Hepatocyte (in vitro differentiated cells): ENCODE measurements around the gene DLGAP5. TPM values are rescaled to one million over a fixed set of nuclear protein-coding genes. Genes with fewer than 3 reads are reported as not detected.

Experiments
- DNase-seq: peaks from one replicate; pipeline ENCODE4 v3.0.0-alpha.2; 2016; ENCODE audit warnings: low spot score
- H2AFZ ChIP-seq: fragments of 200-600 bp; sonication (generic); 2 replicates; pipeline ENCODE4 v1.6.0; 2016; ENCODE audit warnings: antibody characterized with exemption, mild to moderate bottlenecking
- H3K27ac ChIP-seq: fragments of 200-600 bp; sonication (generic); 2 replicates; pipeline ENCODE4 v1.5.1; 2016; ENCODE audit warnings: mild to moderate bottlenecking
- H3K27me3 ChIP-seq: fragments of 200-600 bp; sonication (generic); 2 replicates; pipeline ENCODE4 v1.6.1; 2016
- H3K36me3 ChIP-seq: fragments of 200-600 bp; sonication (generic); replicated peaks from 2 replicates; pipeline ENCODE4 v1.5.1; 2016; ENCODE audit warnings: low read depth; ENCODE audit not compliant: insufficient read depth
- H3K4me1 ChIP-seq: fragments of 200-600 bp; sonication (generic); 2 replicates; pipeline ENCODE4 v1.5.1; 2016; ENCODE audit warnings: mild to moderate bottlenecking, moderate library complexity; ENCODE audit not compliant: insufficient read depth
- H3K4me2 ChIP-seq: fragments of 200-600 bp; sonication (generic); 2 replicates; pipeline ENCODE4 v1.6.0; 2016
- H3K4me3 ChIP-seq: fragments of 200-600 bp; sonication (generic); 2 replicates; pipeline ENCODE4 v1.5.1; 2016; ENCODE audit warnings: mild to moderate bottlenecking
- H3K79me2 ChIP-seq: fragments of 200-600 bp; sonication (generic); 2 replicates; pipeline ENCODE4 v1.6.0; 2017; ENCODE audit warnings: mild to moderate bottlenecking
- H3K9me2 ChIP-seq: fragments of 200-600 bp; sonication (generic); replicated peaks from 2 replicates; pipeline ENCODE4 v1.6.0; 2017; ENCODE audit warnings: mild to moderate bottlenecking; ENCODE audit not compliant: insufficient read depth
- H3K9me3 ChIP-seq: fragments of 200-600 bp; sonication (generic); 2 replicates; pipeline ENCODE4 v1.5.1; 2016; ENCODE audit warnings: low read depth, mild to moderate bottlenecking
- H4K20me1 ChIP-seq: fragments of 200-600 bp; sonication (generic); 2 replicates; pipeline ENCODE4 v1.6.0; 2016; ENCODE audit warnings: mild to moderate bottlenecking; ENCODE audit not compliant: insufficient read depth, poor library complexity, severe bottlenecking
- CTCF ChIP-seq: fragments of 200-600 bp; sonication (generic); IDR thresholded peaks from 2 replicates; pipeline ENCODE4 v1.5.1; 2016; ENCODE audit warnings: antibody characterized with exemption, mild to moderate bottlenecking; ENCODE audit not compliant: poor library complexity
- EZH2 ChIP-seq: fragments of 200-600 bp; sonication (generic); IDR thresholded peaks from 2 replicates; pipeline ENCODE4 v1.6.1; 2016; ENCODE audit warnings: antibody characterized with exemption, mild to moderate bottlenecking, borderline replicate concordance
- EZH2phosphoT487 ChIP-seq: fragments of 200-600 bp; sonication (generic); IDR thresholded peaks from one replicate; pipeline ENCODE4 v1.6.1; 2018; ENCODE audit warnings: antibody characterized with exemption, mild to moderate bottlenecking, low read depth, moderate library complexity; ENCODE audit not compliant: unreplicated experiment, severe bottlenecking
- WGBS: methylation state at CpG from one replicate; pipeline ENCODE4 v1.1.6; 2016; ENCODE audit warnings: low lambda C conversion rate; ENCODE audit errors: missing lambda C conversion rate; 5-methylcytosine and 5-hydroxymethylcytosine counted together
- polyA plus RNA-seq: library from polyadenylated mRNA; unstranded; fragments of >200 nt; fragmentation: Nextera tagmentation; extraction: Ambion mirVana; gene quantifications from 2 replicates; pipeline ENCODE4 v1.2.1, GENCODE V29; 2016
- total RNA-seq: library from RNA; depleted of rRNA; stranded (reverse); fragments of >200 nt; gene quantifications from 2 replicates; pipeline ENCODE4 v1.2.3, GENCODE V29; 2014

DLGAP5 gene
- total and polyA plus RNA-seq, 2 experiments from 2014 or later, result 7.7 to 10.8 TPM

- Histone ChIP-seq H3K9me3 (no peaks in the 10 kb centered on the region), H3K4me2 (no peak overlapping the region), H3K4me3 (no peak overlapping the region), H3K27ac (peak overlapping the region; percentile 91), H4K20me1 (no peaks in the 10 kb centered on the region), H3K27me3 (no peaks in the 10 kb centered on the region), H3K9me2 (no peaks in the 10 kb centered on the region), H3K4me1 (peaks cover 61% of the 10 kb centered on the region), H2AFZ (no peak overlapping the region), H3K79me2 (peaks cover 6% of the 10 kb centered on the region), H3K36me3 (no peaks in the 10 kb centered on the region)
- no peak for TF ChIP-seq CTCF
- no peak for TF ChIP-seq EZH2
- no peak for TF ChIP-seq EZH2phosphoT487
- no peak for DNase-seq
- WGBS, result 92% methylated on average over 8 of the region's 8 CpGs
Observed at GRCh38 chr14:55124774-55125386, 66.5 kb downstream of the DLGAP5 start.

- Histone ChIP-seq H3K27ac (peak overlapping the region; percentile 91), H3K36me3 (no peaks in the 10 kb centered on the region), H3K9me2 (no peaks in the 10 kb centered on the region), H4K20me1 (no peaks in the 10 kb centered on the region), H3K4me1 (peaks cover 61% of the 10 kb centered on the region), H3K79me2 (no peaks in the 10 kb centered on the region), H3K27me3 (no peaks in the 10 kb centered on the region), H3K9me3 (no peaks in the 10 kb centered on the region), H2AFZ (no peak overlapping the region), H3K4me2 (peak overlapping the region; percentile 64), H3K4me3 (no peak overlapping the region)
- WGBS, result 66% methylated on average over 9 of the region's 9 CpGs
- DNase-seq, result peak; percentile 42
- no peak for TF ChIP-seq EZH2phosphoT487
- TF ChIP-seq CTCF, result no peak
- TF ChIP-seq EZH2, result no peak
Observed at GRCh38 chr14:55123852-55124639, 67.3 kb downstream of the DLGAP5 start.

GRCh38 chr14:55123101-55123500 lies 68.3 kb downstream of the DLGAP5 start:
- Histone ChIP-seq H3K4me2 (peak overlapping the region; percentile 64), H2AFZ (no peak overlapping the region), H3K4me3 (no peak overlapping the region), H3K4me1 (peaks cover 67% of the 10 kb centered on the region), H3K9me3 (no peaks in the 10 kb centered on the region), H3K27ac (peak overlapping the region; percentile 91), H3K36me3 (no peaks in the 10 kb centered on the region), H3K27me3 (no peaks in the 10 kb centered on the region), H3K79me2 (no peaks in the 10 kb centered on the region), H4K20me1 (no peaks in the 10 kb centered on the region), H3K9me2 (no peaks in the 10 kb centered on the region)
- 77% methylated on average over 8 of the region's 8 CpGs for WGBS
- TF ChIP-seq EZH2phosphoT487, result no peak
- no peak for TF ChIP-seq CTCF
- no peak for TF ChIP-seq EZH2
- peak; percentile 82 for DNase-seq
